Panc1 (cell line): Measurements from ENCODE around the gene FANCD2. TPM values are rescaled to one million over a fixed set of nuclear protein-coding genes. Genes with fewer than 3 reads are reported as not detected.

Source experiments
- ATAC-seq: fragments of 200-7000 bp; cut with Tn5 transposase; 2 replicates; pipeline ENCODE4 v1.9.1; 2020; ENCODE audit warnings: mild to moderate bottlenecking, moderate library complexity
- BruUV-seq: library from RNA; stranded (reverse); fragments of 400-500 nt; replicated peaks from 2 replicates; lab custom pipeline; 2021; lab: Mats Ljungman, UMichigan
- CTCF ChIA-PET: fragments of 300-600 bp; sonication (Branson Sonifier 250); formaldehyde crosslinking; loops from one replicate; lab custom pipeline; 2022; ENCODE audit warnings: antibody characterized with exemption; lab: Charles Lee
- POLR2A ChIA-PET: fragments of 300-600 bp; sonication (Branson Sonifier 250); formaldehyde crosslinking; loops from one replicate; lab custom pipeline; 2022; ENCODE audit warnings: antibody characterized with exemption; lab: Charles Lee
- DNase-seq: peaks from one replicate; pipeline ENCODE4 v3.0.0-alpha.2; 2010; ENCODE audit warnings: low read depth, low spot score
- H3K27ac ChIP-seq: 2 replicates; pipeline ENCODE4 v1.5.1; 2011; ENCODE audit warnings: mild to moderate bottlenecking, low read length, inconsistent platforms
- H3K27me3 ChIP-seq: fragments of 200-500 bp; sonication (Bioruptor generic); 2 replicates; pipeline ENCODE4 v1.6.0; 2014; ENCODE audit warnings: low read length, inconsistent platforms; ENCODE audit not compliant: control insufficient read depth, insufficient read depth
- H3K36me3 ChIP-seq: fragments of 200-500 bp; sonication (Bioruptor generic); 2 replicates; pipeline ENCODE4 v1.5.1; 2014; ENCODE audit warnings: inconsistent platforms, mild to moderate bottlenecking, low read length, moderate library complexity; ENCODE audit not compliant: control insufficient read depth, insufficient read depth
- H3K4me1 ChIP-seq: 2 replicates; pipeline ENCODE4 v1.5.1; 2011; ENCODE audit warnings: inconsistent platforms, mild to moderate bottlenecking, low read length, moderate library complexity; ENCODE audit not compliant: control insufficient read depth, insufficient read depth
- H3K4me3 ChIP-seq, 2 experiments: 2 replicates each; pipeline ENCODE4 v1.5.1; 2011 to 2012; ENCODE audit warnings: low read depth in 2 of 2, low read length in 2 of 2, mild to moderate bottlenecking in 2 of 2, inconsistent platforms in 1 of 2, moderate library complexity in 1 of 2
- H3K9me3 ChIP-seq: fragments of 200-500 bp; sonication (Bioruptor generic); 2 replicates; pipeline ENCODE4 v1.5.1; 2014; ENCODE audit warnings: low read depth, mild to moderate bottlenecking, inconsistent platforms, low read length, moderate library complexity; ENCODE audit not compliant: control insufficient read depth, insufficient read depth
- POLR2AphosphoS5 ChIP-seq: IDR thresholded peaks from 2 replicates; pipeline ENCODE4 v1.6.1; 2012; ENCODE audit warnings: mild to moderate bottlenecking, low read depth, low read length, moderate library complexity
- REST ChIP-seq, 2 experiments: IDR thresholded peaks; 2 replicates each; pipeline ENCODE4 v1.6.1; 2011 to 2012; ENCODE audit warnings: low read depth in 2 of 2, control low read depth in 1 of 2, low read length in 1 of 2, mild to moderate bottlenecking in 1 of 2, moderate library complexity in 1 of 2; ENCODE audit not compliant: insufficient read depth in 1 of 2
- SIN3A ChIP-seq: IDR thresholded peaks from 2 replicates; pipeline ENCODE4 v1.6.1; 2012; ENCODE audit warnings: low read depth, mild to moderate bottlenecking, low read length, moderate library complexity, borderline replicate concordance; ENCODE audit not compliant: insufficient read depth
- TCF7L2 ChIP-seq: IDR thresholded peaks from 2 replicates; pipeline ENCODE4 v1.6.1; 2011; ENCODE audit warnings: mild to moderate bottlenecking, low read depth, low read length, inconsistent platforms
- in situ Hi-C: cut with HindIII; loops from 2 replicates; pipeline ENCODE4 v1.10.0; 2016; ENCODE audit warnings: low sequenced_read_pairs, low pct_unique_long_range_greater_than_20kb
- intact Hi-C: fragments of 100-400 bp; cut with micrococcal nuclease; formaldehyde crosslinking; loops from one replicate; pipeline ENCODE4 v1.10.0; 2022; ENCODE audit not compliant: unreplicated experiment
- total RNA-seq: library from RNA; stranded (reverse); gene quantifications from one replicate; pipeline ENCODE4 v1.2.1, GENCODE V29; 2021; ENCODE audit not compliant: unreplicated experiment
- TF ChIP-seq, protein P1 (sequence below): fragments of 450-650 bp; IDR thresholded peaks from 2 replicates; pipeline ENCODE4 v1.5.1; 2017; ENCODE audit warnings: mild to moderate bottlenecking

Gene FANCD2
- total RNA-seq, 1 experiment from 2014 or later, result 20.0 TPM

DNA sequence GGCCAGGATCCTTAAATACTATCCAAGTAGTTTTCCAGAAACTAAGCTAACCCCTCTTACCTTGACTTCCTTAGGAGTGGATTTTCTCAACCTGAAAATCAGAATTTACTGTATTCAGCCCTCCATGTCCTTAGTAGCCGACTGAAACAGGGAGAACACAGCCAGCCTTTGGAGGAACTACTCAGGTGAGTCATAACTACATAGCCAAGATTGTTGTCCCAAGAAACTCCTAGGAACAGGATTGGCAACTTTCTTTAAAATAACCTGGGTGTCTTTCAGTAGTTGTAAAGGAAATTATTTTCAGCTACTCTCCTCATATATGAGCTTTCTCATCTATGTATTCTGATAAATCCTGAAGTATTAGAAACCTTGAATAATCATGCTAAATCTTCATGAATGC is 59.5 kb downstream of the FANCD2 start:
- CTCF ChIA-PET, result no interaction called here
- Histone ChIP-seq H3K4me1 (no peaks in the 10 kb centered on the region), H3K36me3 (no peaks in the 10 kb centered on the region; the same call in 1 of the 2 replicates), H3K27ac (no peak overlapping the region), H3K27me3 (no peaks in the 10 kb centered on the region), H3K4me3 (no peak overlapping the region), H3K9me3 (no peaks in the 10 kb centered on the region)
- TF ChIP-seq, protein P1, sequence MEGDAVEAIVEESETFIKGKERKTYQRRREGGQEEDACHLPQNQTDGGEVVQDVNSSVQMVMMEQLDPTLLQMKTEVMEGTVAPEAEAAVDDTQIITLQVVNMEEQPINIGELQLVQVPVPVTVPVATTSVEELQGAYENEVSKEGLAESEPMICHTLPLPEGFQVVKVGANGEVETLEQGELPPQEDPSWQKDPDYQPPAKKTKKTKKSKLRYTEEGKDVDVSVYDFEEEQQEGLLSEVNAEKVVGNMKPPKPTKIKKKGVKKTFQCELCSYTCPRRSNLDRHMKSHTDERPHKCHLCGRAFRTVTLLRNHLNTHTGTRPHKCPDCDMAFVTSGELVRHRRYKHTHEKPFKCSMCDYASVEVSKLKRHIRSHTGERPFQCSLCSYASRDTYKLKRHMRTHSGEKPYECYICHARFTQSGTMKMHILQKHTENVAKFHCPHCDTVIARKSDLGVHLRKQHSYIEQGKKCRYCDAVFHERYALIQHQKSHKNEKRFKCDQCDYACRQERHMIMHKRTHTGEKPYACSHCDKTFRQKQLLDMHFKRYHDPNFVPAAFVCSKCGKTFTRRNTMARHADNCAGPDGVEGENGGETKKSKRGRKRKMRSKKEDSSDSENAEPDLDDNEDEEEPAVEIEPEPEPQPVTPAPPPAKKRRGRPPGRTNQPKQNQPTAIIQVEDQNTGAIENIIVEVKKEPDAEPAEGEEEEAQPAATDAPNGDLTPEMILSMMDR, result no peak
- POLR2A ChIA-PET, result interaction anchor here (0.5 kb wide), 1 partner anchor 271 kb away, joined by 5 read pairs; no protein-coding TSS in a partner anchor
- DNase-seq (no peak), ATAC-seq (no peak)
- intact Hi-C loops, result no loop called here
- no TSS peak for BruUV-seq
- in situ Hi-C loops, result no loop called here

DNA sequence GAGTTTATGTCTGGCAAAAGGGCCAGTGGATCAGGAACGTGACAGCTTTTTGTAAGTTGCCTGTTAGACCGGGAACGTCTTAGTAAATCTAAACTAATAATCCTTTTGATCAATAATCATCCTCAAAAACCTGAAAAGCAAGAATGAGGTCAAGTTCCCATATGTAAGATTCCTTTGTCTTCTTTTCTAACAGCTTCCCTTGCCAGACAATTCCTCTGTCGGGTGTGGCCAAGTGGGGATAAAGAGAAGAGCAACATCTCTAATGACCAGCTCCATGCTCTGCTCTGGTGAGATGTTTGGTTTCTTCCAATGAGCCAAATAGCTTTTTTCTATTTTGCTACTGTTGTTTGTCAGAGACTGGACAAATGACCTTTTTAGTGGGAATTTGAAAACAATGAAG is 62.0 kb downstream of the FANCD2 start:
- no peak for TF ChIP-seq SIN3A
- TF ChIP-seq POLR2AphosphoS5, result no peak
- TF ChIP-seq TCF7L2, result no peak
- no peak for TF ChIP-seq REST (IDR thresholded peaks at IDR 0.05; ENCODE audit: insufficient read depth in 1 of 2, low read depth in 2 of 2, low read length in 1 of 2)
- TF ChIP-seq, protein P1, result no peak
- in situ Hi-C loops (no loop called here), intact Hi-C loops (no loop called here)
- CTCF ChIA-PET, result no interaction called here
- no peaks in the 10 kb centered on the region for H3K4me1 ChIP-seq
- POLR2A ChIA-PET, result no interaction called here
- no peaks in the 10 kb centered on the region for H3K9me3 ChIP-seq
- no peak for DNase-seq
- no TSS peak for BruUV-seq
- no peaks in the 10 kb centered on the region; the same call in 1 of the 2 replicates for H3K36me3 ChIP-seq
- H3K27ac ChIP-seq, result no peak overlapping the region
- H3K4me3 ChIP-seq, result no peak overlapping the region
- ATAC-seq, result no peak
- no peaks in the 10 kb centered on the region for H3K27me3 ChIP-seq
